Measurements from ENCODE around the gene PCDHGB3.
"Not testable (repeated sequence)": the region's sequence is repeated elsewhere in the genome, so short reads cannot be mapped to it uniquely, and the experiment has no call there.

PCDHGB3 gene

GRCh38 chr5:141373673-141374317 is 3.8 kb downstream of the PCDHGB3 start, which contains the start of gene PCDHGA6:
Gene PCDHGA6, plus strand, starts transcription at chr5:141373891. Its CDS starts 193 bp downstream, at chr5:141374084.
- H3K79me2 ChIP-seq (ENCODE audit: control insufficient read depth, insufficient read depth, low read length) = no peaks in the 10 kb centered on the region
- H3K27ac ChIP-seq (ENCODE audit: low read depth, low read length) = no peak within 1 kb of the TSS
- no peaks in the 10 kb centered on the region for H3K79me1 ChIP-seq (ENCODE audit: low read length)
- no peak within 1 kb of the TSS for H3K4me3 ChIP-seq (ENCODE audit: low read length)
- H2BK15ac ChIP-seq (replicated peaks; ENCODE audit: low read depth) = no peak within 1 kb of the TSS
- no peak within 1 kb of the TSS for H3K56ac ChIP-seq (ENCODE audit: low read length)
- no peak within 1 kb of the TSS for H3K4ac ChIP-seq (ENCODE audit: low read depth, low read length)
- no peak within 1 kb of the TSS for H4K5ac ChIP-seq (ENCODE audit: low read length)
- H2AK5ac ChIP-seq (ENCODE audit: low read length) = no peak within 1 kb of the TSS
- no peaks in the 10 kb centered on the region for H3K27me3 ChIP-seq (ENCODE audit: insufficient read depth, low read length, poor library complexity)
- DNase-seq = no peak
- H3K23ac ChIP-seq (ENCODE audit: low read length) = no peak within 1 kb of the TSS
- no peak within 1 kb of the TSS for H4K8ac ChIP-seq (ENCODE audit: low read depth, low read length)
- H2BK120ac ChIP-seq (ENCODE audit: low read depth, low read length) = no peak within 1 kb of the TSS
- no peaks in the 10 kb centered on the region for H3K4me1 ChIP-seq (ENCODE audit: control insufficient read depth, low read depth, low read length)
- no peaks in the 10 kb centered on the region for H3K36me3 ChIP-seq (ENCODE audit: control insufficient read depth, insufficient read depth, low read length)
- no peak within 1 kb of the TSS for H2BK5ac ChIP-seq (ENCODE audit: low read length)
- WGBS (ENCODE audit: extremely low coverage, insufficient coverage, low lambda C conversion rate) = no CpG with 5 or more reads among the region's 27 CpGs
- H3K18ac ChIP-seq (ENCODE audit: low read length) = no peak within 1 kb of the TSS
- H3K9ac ChIP-seq (ENCODE audit: low read length) = no peak within 1 kb of the TSS
- H3K4me2 ChIP-seq (ENCODE audit: low read length) = no peak within 1 kb of the TSS

- H3K4me3 ChIP-seq (ENCODE audit: low read length) = no peak overlapping the region
- no peak overlapping the region for H4K8ac ChIP-seq (ENCODE audit: low read depth, low read length)
- WGBS (ENCODE audit: extremely low coverage, insufficient coverage, low lambda C conversion rate) = no CpG with 5 or more reads among the region's 14 CpGs
These were observed 4.6 kb downstream of the PCDHGB3 start for GRCh38 chr5:141374627-141375026.

GRCh38 chr5:141375444-141376155 is 5.6 kb downstream of the PCDHGB3 start:
- not testable (repeated sequence) for H3K27ac ChIP-seq (ENCODE audit: low read depth, low read length); H4K8ac ChIP-seq (ENCODE audit: low read depth, low read length); H3K9ac ChIP-seq (ENCODE audit: low read length); H3K79me2 ChIP-seq (ENCODE audit: control insufficient read depth, insufficient read depth, low read length); H2BK5ac ChIP-seq (ENCODE audit: low read length); H3K36me3 ChIP-seq (ENCODE audit: control insufficient read depth, insufficient read depth, low read length); H2BK120ac ChIP-seq (ENCODE audit: low read depth, low read length); H3K56ac ChIP-seq (ENCODE audit: low read length); H3K27me3 ChIP-seq (ENCODE audit: insufficient read depth, low read length, poor library complexity); H2BK15ac ChIP-seq (replicated peaks; ENCODE audit: low read depth); H3K4me2 ChIP-seq (ENCODE audit: low read length); H3K18ac ChIP-seq (ENCODE audit: low read length); H3K4ac ChIP-seq (ENCODE audit: low read depth, low read length); H4K5ac ChIP-seq (ENCODE audit: low read length); H2AK5ac ChIP-seq (ENCODE audit: low read length); H3K4me1 ChIP-seq (ENCODE audit: control insufficient read depth, low read depth, low read length); DNase-seq; H3K79me1 ChIP-seq (ENCODE audit: low read length); H3K4me3 ChIP-seq (ENCODE audit: low read length); H3K23ac ChIP-seq (ENCODE audit: low read length)
- WGBS (ENCODE audit: extremely low coverage, insufficient coverage, low lambda C conversion rate) = no CpG with 5 or more reads among the region's 48 CpGs

More at GRCh38 chr5:141374627-141375026, 4.6 kb downstream of the PCDHGB3 start:
- H3K36me3 ChIP-seq (ENCODE audit: control insufficient read depth, insufficient read depth, low read length) = no peaks in the 10 kb centered on the region
- no peak for DNase-seq
- H2BK5ac ChIP-seq (ENCODE audit: low read length) = no peak overlapping the region
- H3K27me3 ChIP-seq (ENCODE audit: insufficient read depth, low read length, poor library complexity) = no peaks in the 10 kb centered on the region
- no peak overlapping the region for H3K9ac ChIP-seq (ENCODE audit: low read length)
- H3K4me1 ChIP-seq (ENCODE audit: control insufficient read depth, low read depth, low read length) = no peaks in the 10 kb centered on the region
- H2BK120ac ChIP-seq (ENCODE audit: low read depth, low read length) = no peak overlapping the region
- no peak overlapping the region for H4K5ac ChIP-seq (ENCODE audit: low read length)
- no peaks in the 10 kb centered on the region for H3K79me2 ChIP-seq (ENCODE audit: control insufficient read depth, insufficient read depth, low read length)
- no peak overlapping the region for H3K18ac ChIP-seq (ENCODE audit: low read length)
- H3K27ac ChIP-seq (ENCODE audit: low read depth, low read length) = no peak overlapping the region
- no peak overlapping the region for H3K23ac ChIP-seq (ENCODE audit: low read length)
- no peak overlapping the region for H3K56ac ChIP-seq (ENCODE audit: low read length)
- no peak overlapping the region for H3K4ac ChIP-seq (ENCODE audit: low read depth, low read length)
- H2BK15ac ChIP-seq (replicated peaks; ENCODE audit: low read depth) = no peak overlapping the region
- no peak overlapping the region for H3K4me2 ChIP-seq (ENCODE audit: low read length)
- no peak overlapping the region for H2AK5ac ChIP-seq (ENCODE audit: low read length)
- no peaks in the 10 kb centered on the region for H3K79me1 ChIP-seq (ENCODE audit: low read length)

GRCh38 chr5:141382469-141383294 is 12.6 kb downstream of the PCDHGB3 start, which contains the start of gene PCDHGA7:
Gene PCDHGA7, plus strand, starts transcription at chr5:141382742. Its CDS starts 158 bp downstream, at chr5:141382900.
- Histone ChIP-seq H2AK5ac (ENCODE audit: low read length) (no peak within 1 kb of the TSS), H4K5ac (ENCODE audit: low read length) (no peak within 1 kb of the TSS), H3K4ac (ENCODE audit: low read depth, low read length) (no peak within 1 kb of the TSS), H3K4me2 (ENCODE audit: low read length) (no peak within 1 kb of the TSS), H3K23ac (ENCODE audit: low read length) (no peak within 1 kb of the TSS), H3K18ac (ENCODE audit: low read length) (no peak within 1 kb of the TSS), H3K27me3 (ENCODE audit: insufficient read depth, low read length, poor library complexity) (no peaks in the 10 kb centered on the region), H3K79me1 (ENCODE audit: low read length) (no peaks in the 10 kb centered on the region), H3K79me2 (ENCODE audit: control insufficient read depth, insufficient read depth, low read length) (no peaks in the 10 kb centered on the region), H3K4me1 (ENCODE audit: control insufficient read depth, low read depth, low read length) (no peaks in the 10 kb centered on the region), H3K56ac (ENCODE audit: low read length) (no peak within 1 kb of the TSS), H2BK120ac (ENCODE audit: low read depth, low read length) (no peak within 1 kb of the TSS), H3K9ac (ENCODE audit: low read length) (no peak within 1 kb of the TSS), H3K36me3 (ENCODE audit: control insufficient read depth, insufficient read depth, low read length) (no peaks in the 10 kb centered on the region), H3K4me3 (ENCODE audit: low read length) (no peak within 1 kb of the TSS), H3K27ac (ENCODE audit: low read depth, low read length) (no peak within 1 kb of the TSS), H2BK15ac (replicated peaks; ENCODE audit: low read depth) (no peak within 1 kb of the TSS), H2BK5ac (ENCODE audit: low read length) (no peak within 1 kb of the TSS), H4K8ac (ENCODE audit: low read depth, low read length) (no peak within 1 kb of the TSS)
- no CpG with 5 or more reads among the region's 37 CpGs for WGBS (ENCODE audit: extremely low coverage, insufficient coverage, low lambda C conversion rate)
- no peak for DNase-seq

- H2BK5ac ChIP-seq (ENCODE audit: low read length) = no peak overlapping the region
- H4K5ac ChIP-seq (ENCODE audit: low read length) = no peak overlapping the region
- H3K18ac ChIP-seq (ENCODE audit: low read length) = no peak overlapping the region
- no peaks in the 10 kb centered on the region for H3K79me2 ChIP-seq (ENCODE audit: control insufficient read depth, insufficient read depth, low read length)
- no peak overlapping the region for H3K4me2 ChIP-seq (ENCODE audit: low read length)
- no peaks in the 10 kb centered on the region for H3K27me3 ChIP-seq (ENCODE audit: insufficient read depth, low read length, poor library complexity)
- H3K79me1 ChIP-seq (ENCODE audit: low read length) = no peaks in the 10 kb centered on the region
- H3K56ac ChIP-seq (ENCODE audit: low read length) = no peak overlapping the region
- no peak for DNase-seq
- no peak overlapping the region for H3K23ac ChIP-seq (ENCODE audit: low read length)
- no peak overlapping the region for H3K4me3 ChIP-seq (ENCODE audit: low read length)
- no peak overlapping the region for H3K4ac ChIP-seq (ENCODE audit: low read depth, low read length)
- no peaks in the 10 kb centered on the region for H3K36me3 ChIP-seq (ENCODE audit: control insufficient read depth, insufficient read depth, low read length)
- no peaks in the 10 kb centered on the region for H3K4me1 ChIP-seq (ENCODE audit: control insufficient read depth, low read depth, low read length)
- H3K9ac ChIP-seq (ENCODE audit: low read length) = no peak overlapping the region
- no peak overlapping the region for H2BK15ac ChIP-seq (replicated peaks; ENCODE audit: low read depth)
- H2AK5ac ChIP-seq (ENCODE audit: low read length) = no peak overlapping the region
- H2BK120ac ChIP-seq (ENCODE audit: low read depth, low read length) = no peak overlapping the region
- no CpG with 5 or more reads among the region's 21 CpGs for whole genome bisulfite sequencing (ENCODE audit: extremely low coverage, insufficient coverage, low lambda C conversion rate)
- no peak overlapping the region for H3K27ac ChIP-seq (ENCODE audit: low read depth, low read length)
- H4K8ac ChIP-seq (ENCODE audit: low read depth, low read length) = no peak overlapping the region
These were observed 13.3 kb downstream of the PCDHGB3 start for GRCh38 chr5:141383345-141383744.

Data from mesendoderm (in vitro differentiated cells).